GDM1 (cell line): ENCODE data around the gene TFB1M.

Source experiments
- DNase-seq: peaks from one replicate; lab custom pipeline; 2025; lab: John Stamatoyannopoulos, UW

TFB1M gene

DNA sequence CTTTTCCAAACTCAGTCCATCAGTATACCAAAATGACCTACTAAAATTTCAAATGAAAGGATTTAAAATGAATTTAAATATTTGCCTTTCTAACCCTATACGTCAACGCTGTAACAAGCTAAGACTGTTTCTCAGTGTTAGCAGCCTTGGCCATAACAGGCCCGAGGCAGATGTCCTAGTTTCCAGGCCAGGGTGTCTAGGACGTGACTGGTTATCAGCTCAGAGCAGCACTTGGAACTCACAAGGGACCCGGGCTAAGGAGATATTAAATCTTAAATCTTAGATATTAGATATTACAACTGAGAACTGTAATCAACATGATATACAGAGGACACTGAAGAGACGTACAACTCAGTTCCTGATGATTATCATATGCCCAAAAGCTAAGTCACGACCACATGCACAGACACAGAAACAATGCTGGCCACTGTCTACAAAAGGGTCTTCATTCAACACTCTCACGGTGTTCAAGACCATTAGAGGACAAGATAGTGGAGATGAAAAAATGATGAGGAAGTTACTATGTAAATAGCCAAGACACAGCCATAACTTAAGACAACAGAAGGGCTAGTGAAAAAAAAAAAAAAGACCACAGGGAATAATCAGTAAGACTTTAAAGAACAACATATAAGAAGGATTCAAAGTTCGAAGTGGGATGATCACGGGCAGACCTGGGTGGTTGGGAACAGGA, 50.8 kb downstream of the TFB1M start, which contains the start of gene CLDN20:
TSS of gene CLDN20 (plus strand) at position 641 of the 691 bp plus-strand sequence. CDS start 11,707 bp downstream, outside the sequence.
- DNase-seq, result no peak

DNA sequence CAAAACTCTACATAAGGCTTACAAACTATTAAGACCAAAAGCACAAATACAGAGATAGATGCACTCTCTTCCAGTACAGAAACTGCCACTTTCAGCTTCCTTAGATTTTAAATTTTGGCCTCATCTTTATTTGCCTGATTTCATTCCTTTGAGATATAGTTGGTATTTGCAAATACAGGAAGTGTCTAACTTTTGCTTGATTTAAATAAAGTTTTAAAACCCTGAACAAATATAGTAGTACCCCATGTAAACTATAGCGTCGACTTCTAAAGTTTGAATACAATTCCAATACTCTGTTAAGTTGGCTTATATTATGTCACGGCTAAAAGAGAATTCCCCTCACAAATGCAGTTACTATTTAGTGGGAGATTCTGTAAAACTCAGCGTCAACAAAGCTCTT, 51.6 kb downstream of the TFB1M start:
- DNase-seq, result no peak

DNA sequence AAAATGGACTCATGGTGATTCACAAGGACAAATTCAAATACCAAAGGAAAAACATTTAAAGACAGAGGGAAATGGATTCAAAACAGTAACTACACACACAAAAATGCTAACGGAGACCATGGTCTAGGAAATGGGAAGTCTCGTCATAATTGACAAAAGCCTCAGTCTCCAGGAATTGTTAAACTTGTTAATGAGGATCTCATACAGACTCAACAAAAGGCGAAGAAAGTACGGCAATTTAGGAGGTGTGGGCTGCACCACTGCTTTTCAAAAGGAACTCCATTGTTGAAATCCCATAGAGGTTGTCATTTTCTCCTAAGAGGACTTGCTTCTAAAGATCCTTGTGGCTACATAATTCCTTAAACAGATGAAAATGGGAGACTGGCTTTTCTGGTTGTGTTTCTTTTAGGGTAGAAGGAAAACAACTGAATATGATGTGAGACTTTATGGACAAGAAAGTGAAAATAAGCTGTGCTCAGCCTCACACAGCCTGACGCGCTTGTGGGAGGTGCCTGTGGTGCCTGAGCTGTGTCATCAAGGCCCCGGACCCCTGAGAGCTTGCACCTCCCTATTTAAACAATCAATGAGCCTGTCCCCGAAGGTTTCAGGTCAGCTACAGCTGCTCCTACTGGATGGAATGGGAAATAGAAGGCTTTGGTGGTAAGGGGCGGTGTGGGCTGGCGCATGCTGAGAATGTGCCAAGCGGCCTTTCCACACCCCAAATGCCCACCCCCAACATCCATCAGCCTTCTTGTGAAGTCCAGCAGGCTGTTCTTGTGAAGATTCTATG, 53.0 kb downstream of the TFB1M start:
- DNase-seq, result no peak

DNA sequence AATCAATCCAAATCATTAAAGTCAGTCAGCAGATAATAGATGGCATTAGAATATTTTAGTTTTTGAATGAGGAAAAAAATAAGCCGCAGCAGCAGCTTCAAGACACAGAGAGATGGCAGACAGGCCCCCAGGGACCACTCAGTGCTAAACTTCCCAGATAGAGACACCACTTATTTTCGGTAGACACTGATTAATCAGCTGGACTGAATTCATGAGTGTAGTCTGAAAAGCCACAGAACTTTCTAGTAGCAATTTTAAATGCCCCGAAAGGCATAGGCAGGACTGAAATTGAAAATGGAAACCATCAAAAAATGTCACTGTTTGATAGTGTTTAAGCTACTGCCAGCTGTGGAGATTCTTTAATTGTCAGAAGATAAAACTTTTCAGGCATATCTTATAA, 53.6 kb downstream of the TFB1M start:
- DNase-seq, result no peak

DNA sequence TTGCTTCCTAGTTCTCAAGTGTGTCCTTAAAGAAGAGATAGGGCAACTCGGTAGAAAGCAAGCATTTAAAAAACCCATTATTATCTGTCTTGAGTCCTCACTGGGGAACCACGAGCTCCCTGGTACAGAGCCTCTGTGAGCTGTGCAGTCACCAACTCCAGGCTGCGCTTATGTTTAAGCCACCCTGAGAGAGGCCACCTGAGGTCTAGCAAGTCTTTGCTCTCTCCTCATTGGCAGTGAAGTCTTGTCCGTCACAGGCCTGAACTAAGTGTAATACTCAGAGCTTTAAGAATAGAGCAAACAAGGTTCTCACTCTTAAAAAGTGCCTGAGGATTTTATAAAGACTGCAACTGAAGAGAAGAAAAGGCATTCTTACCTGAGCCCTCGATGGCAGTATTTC, 54.4 kb downstream of the TFB1M start:
- DNase-seq, result no peak

DNA sequence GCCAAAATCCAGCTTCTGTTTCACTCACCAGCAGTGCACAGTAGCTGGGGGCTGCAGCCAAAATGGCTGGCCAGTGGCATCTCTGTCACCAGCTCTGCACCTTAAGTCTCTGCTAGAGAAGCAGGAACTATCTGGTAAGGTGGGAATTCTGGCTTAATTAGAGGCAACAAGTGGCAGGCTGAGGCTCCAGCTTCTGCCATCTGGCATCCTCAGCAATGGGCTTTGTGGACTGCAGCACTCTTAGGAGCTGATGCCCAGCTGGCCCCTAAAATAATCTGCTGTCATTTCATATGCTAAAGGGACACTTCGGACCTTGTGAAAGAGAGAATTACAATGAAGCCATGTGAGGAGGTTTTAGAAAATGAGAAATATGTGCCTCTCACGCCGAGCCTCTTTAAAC, 55.1 kb downstream of the TFB1M start:
- no peak for DNase-seq

DNA sequence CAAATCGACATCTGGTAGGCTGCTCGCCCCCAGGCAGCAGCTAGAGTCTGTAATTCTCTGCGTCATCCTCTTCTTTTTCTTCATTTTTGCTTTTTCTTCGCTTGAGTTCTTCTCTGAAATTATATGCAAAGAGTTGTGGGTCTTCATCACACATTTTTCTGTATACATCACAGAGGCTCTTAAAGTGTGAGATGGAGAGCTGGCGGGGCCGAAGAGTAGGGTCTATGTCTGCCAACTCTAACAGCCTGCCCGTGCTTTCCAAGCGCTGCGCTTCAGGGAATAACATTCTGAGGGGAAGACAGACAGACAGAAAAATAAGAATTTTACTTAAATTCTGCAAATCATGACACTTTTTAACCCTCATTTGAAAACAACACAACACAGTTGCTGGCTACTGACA, 56.5 kb downstream of the TFB1M start:
- DNase-seq, result no peak

DNA sequence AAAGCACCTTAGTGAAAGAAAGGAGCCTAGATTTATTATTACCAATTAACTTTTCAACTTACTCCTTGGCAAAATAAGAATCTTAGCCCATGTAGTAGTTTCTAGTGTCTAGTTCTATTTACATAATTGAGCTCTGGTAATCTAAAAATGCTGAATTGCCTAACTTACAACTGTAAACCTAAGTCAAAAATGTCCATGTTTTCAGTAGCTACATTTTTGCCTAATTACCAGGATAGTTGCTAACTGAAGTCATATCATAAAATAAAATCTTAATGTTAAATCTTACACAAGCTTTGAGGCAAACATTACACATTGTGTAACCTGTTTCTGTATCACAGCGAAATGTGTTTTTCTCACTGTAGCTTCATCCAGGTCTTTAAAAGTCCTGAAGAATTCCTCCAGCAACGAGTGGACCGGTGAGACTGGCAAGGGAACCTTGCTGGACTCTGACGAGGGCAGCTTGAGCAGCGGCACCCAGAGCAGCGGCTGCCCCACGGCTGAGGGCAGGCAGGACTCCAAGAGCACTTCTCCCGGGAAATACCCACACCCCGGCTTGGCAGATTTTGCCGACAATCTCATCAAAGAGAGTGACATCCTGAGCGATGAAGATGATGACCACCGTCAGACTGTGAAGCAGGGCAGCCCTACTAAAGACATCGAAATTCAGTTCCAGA, 58.0 kb downstream of the TFB1M start:
- DNase-seq, result no peak

DNA sequence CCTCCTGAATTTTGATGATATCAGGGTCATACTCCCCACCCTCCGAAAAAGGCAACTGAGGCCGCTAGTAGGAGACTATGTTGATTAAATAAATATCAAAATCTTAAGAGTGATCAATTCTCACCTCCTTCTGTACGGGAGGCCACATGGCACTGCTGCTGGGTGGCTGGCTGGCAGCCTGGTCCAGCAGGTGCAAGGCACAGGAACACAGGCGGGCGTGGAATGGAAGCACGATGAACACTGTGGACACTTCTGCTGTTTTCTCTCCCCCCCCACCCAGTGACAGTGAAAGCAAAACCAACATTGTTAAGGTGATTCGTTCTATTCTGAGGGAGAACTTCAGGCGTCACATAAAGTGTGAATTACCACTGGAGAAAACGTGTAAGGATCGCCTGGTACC, 60.1 kb downstream of the TFB1M start:
- no peak for DNase-seq

DNA sequence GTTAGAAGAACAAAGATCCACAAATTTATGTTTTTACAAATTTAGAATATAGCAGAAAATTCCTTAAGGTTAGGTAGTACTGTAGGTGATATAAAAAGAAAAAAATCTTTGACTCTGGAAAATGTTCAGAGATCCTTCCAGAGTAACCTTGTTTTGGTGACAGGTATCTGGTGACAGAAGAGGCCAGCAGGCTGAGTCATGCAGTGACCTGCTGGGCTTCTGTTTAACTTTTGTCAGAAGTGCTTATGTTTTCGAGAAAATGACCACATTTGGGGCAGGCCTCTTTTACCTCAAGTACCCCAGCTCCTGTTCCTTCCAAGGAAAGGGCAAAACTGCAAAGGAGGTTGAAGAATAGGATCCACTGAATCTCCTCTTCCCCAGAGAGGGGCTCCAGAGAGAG, 60.9 kb downstream of the TFB1M start:
- no peak for DNase-seq

DNA sequence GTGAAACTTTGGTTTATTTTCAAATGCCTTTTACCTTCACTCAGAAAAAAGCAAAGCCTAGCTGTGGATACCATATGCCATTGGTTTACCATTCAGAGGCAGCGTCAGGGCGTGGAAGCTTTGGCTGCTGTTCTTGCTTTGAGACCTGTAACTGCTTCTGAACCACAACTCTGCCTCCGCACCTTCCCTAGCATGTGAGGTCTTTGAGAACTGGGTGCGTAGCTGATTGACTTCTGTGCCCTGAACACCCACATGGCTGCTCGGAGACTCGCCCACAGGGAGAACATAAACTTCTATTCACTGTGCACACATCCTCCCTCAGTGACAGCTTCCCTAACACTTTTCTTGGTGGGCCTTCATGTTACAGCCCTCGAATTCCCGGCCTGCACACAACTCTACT, 61.7 kb downstream of the TFB1M start:
- DNase-seq, result no peak

DNA sequence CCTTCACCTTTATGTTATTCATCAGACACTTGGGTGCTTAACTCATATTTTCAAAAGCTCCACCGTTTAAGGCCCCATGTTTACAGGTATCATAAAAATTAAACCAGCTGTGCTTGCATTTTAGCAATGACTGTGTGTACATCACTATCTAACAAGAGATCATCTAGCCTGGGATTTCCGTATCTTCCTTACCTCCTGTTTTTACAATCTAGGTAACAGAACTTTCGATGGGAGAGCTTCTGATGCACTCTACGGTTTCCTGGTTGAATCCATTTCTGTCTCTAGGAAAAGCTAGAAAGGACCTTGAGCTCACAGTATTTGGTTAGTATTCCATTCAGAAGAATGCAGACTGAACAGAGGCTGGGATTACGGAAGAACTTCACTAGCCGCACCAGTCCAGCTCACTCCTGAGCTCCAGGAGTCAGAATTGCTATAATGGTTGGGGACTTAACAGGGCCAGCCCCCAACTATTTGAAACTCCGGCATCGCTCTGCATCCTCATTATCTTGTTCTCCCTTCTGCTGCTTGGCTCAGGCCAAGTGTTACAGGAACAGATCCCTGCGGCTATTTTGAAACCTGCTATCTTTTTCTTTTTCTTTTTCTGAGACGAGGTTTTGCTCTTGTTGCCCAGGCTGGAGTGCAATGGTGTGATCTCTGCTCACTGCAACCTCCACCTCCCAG, 63.4 kb downstream of the TFB1M start:
- DNase-seq, result no peak

DNA sequence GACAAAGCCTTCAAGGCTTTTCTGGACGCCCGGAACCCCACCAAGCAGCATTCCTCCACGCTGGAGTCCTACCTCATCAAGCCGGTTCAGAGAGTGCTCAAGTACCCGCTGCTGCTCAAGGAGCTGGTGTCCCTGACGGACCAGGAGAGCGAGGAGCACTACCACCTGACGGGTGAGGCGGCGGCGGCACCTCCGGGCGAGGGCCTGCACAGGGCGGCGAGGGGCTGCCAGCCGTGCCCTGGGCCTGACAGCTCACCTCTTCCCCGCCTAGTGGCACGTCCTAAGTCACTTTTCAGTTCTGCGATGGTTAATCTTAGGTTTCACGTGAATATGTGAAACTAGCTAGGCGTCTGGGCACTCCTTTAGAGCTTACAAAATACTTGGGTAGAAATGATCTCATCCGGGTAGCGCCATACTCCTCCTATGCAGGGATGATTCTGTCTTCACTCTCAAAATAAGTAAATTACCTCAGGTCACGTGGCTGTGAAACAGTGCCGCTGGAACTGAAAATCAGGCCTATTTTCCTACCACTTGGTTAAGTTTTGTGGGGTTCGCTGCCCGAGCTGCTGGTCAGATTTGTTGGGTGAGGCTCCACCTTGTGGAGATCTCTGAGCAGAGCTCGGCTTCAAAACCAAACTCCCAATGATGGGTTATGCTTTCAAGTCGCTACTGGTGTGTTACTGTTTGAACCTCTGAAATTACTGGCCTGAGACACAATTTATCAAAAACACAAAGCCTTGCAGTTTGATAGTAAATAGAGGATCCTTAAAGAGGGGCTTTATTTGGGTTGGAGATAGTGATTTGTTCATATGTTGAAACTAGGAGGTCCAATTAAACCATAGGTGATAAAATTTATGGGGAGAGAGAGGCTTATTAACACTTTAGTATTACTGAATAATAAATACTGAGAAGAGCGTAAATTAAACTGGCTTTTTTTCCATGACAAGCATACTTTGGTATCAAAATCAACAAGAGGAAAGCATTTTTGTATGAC, 66.0 kb downstream of the TFB1M start:
- no peak for DNase-seq

DNA sequence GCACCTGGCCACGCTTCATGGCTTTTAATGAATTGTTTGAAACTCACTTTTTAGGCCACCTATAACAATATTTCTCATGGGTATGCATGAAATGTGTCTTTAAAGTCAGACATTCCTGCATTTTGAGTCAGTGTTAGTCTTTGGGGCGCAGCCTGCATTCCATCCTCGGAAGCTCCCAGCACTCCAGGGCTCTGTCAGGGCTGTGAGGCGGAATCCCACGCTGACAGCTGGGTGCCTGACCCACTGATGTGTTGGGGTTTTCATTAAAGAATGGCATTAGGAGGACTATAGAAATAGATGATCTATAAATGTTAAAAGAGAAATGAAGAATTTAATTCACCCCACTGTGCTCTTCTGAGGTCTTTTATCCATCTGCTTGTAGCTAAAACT, 66.7 kb downstream of the TFB1M start:
- DNase-seq, result no peak

DNA sequence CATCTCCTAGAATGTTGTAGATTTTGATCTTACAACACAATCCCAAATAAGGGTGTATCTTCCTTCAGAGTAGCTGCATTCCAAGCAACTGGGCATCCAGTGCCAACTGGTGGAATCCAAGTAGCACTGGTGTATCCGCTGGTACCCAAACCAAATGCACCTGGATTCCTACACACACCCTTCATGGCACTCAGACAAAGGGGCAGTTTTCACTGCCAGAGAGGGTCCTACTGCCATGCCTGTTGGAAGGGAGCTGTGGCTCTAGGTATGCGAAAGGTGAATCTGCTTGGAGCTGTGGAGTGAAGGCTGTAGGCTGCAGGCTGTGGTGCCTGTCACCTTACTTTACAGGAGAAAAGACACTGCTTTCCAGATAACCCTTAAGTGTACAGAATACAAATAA, 67.5 kb downstream of the TFB1M start:
- no peak for DNase-seq

DNA sequence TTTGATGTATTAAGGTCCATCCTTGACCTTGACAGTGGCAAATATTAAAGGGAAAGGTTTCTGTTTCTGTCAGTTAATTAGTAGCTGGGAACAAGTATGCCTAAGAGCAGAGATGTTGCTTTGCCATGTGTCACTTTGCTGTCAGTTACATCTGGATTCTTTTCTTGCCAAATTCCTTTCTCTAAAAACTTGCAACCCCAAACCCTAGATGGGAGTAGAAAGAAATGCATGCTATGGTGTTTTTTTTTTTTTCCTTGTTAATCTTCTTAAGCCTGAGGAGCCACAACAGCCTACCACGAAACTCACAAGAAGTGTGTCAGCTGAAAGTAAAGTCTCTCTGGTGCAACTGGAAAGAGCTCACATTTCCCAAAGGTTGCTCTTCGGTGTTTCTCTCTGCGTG, 68.5 kb downstream of the TFB1M start:
- DNase-seq, result no peak

DNA sequence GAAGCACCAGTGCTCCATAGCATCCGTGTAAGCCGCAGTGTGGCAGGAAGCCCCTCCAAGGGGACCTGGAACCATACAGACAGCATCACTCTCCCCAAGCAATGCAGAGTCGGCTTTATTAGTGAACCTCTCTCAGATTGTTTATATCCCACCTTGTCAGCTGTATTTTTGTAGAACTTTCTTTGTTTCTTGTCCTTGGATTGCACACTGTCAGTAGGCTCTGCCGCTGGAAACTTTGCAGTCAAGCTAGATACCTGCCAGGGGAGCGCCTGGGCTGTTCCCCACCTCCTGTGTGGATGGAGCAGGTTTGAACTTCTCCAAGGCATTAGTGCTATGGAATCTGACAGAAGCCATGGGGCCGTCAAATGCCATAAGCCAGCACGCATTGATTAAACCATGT, 69.1 kb downstream of the TFB1M start:
- no peak for DNase-seq

DNA sequence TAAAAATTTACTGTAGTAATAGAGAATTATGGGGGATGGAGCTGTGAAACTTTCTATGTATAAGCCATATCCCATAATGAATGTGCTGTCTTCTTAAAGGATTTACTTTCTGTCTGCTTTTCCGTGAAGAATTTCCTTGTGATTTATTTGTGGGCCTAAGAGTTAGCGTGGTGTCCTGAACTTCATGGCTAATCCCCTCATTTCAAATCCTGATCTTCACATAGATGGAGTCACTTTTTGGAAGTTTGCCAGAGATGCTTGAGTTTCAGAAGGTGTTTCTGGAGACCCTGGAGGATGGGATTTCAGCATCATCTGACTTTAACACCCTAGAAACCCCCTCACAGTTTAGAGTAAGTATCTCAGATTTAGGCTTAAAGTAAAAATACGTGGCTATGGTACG, 69.8 kb downstream of the TFB1M start:
- no peak for DNase-seq

DNA sequence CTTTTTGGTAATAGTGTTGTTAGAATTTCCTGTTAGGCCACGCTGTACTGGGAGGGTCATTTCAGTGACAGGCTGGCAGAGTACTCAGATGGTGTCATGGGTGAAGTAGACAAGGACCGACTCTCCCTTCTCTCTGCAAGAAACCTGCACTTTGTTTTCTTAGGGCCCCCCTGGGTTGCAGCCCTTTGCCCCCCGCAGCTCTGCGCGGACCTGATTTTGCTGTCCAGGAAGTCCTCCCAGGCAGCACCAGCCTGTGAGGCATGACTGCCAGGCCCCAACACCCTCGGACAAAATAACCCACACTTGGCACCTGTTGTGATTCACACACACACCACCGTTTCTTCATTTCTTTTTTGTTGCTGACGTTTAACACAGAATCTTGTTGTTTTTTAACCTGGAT, 72.3 kb downstream of the TFB1M start:
- DNase-seq, result no peak

DNA sequence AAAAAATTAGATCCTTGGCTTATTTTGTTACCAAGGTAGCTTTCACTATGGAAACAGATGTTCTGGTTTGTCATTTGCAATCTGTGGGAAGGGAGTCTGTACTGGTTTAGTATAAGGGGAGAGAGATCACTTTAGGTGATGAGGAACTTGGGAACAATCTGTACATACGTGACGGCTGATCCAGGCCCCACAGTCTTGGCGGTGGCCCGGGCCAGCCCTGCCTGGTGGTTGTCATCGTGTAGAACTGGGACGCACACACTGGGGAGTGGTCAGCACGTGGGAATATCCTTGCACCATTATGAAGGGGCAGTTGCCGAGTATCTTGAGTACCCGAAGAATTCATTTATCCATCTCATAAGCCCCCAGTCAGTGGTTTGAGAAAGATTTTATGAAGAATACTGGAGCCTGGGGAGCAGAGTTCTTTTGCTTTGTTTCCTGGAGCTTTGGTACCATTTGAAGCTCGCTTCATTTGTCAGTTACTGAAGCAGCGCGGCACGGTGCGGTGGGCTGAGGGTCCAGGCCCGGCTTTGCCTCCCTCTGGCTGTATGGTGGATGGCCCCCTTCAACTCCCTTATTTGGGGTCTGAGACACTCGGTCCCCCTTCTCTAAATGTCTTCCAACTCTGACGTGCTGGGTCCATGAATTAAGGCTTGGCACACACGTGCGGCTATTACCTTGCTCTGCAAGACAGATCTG, 73.2 kb downstream of the TFB1M start:
- DNase-seq, result no peak

DNA sequence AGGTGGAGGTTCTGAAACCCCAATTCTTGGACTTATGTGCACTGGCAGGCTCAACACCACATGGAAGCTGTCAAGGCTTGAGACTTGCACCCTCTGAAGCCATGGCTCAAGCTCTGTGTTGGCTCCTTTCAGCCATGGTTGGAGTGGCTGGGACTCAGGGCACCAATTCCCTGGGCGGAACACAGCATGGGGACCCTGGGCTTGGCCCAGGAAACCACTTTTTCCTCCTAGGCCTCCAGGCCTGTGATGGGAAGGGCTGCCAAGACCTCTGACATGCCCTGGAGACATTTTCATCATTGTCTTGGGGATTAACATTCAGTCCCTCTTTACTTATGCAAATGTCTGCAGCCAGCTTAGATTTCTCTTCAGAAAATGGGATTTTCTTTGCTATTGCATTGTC, 76.7 kb downstream of the TFB1M start:
- no peak for DNase-seq
